Motor neuron (in vitro differentiated cells): ENCODE measurements around the gene KCNAB1. TPM values are rescaled to one million over a fixed set of nuclear protein-coding genes. Genes with fewer than 3 reads are reported as not detected.
A peak's percentile ranks its signal among the peaks of the same experiment; 100 is the strongest.
"Not testable (repeated sequence)": the region's sequence is repeated elsewhere in the genome, so short reads cannot be mapped to it uniquely, and the experiment has no call there.

Experiments
- ATAC-seq, 8 experiments: fragments of 200-7000 bp; cut with Tn5 transposase; replicated peaks in 6 of 8; 2 replicates each; pipeline ENCODE4 v1.8.0; 2021; ENCODE audit warnings: mild to moderate bottlenecking in 8 of 8, moderate library complexity in 8 of 8
- H3K27ac ChIP-seq, 2 donors: fragments of 250-450 bp; sonication (Bioruptor Pico); 2 replicates each; pipeline ENCODE4 v1.9.0; 2021; ENCODE audit warnings: antibody characterized with exemption in 2 of 2, mild to moderate bottlenecking in 2 of 2, moderate library complexity in 1 of 2
- H3K4me1 ChIP-seq, 2 donors: fragments of 250-450 bp; sonication (Bioruptor Pico); replicated peaks in 1 of 2; 2 replicates each; pipeline ENCODE4 v1.6.1; 2021; ENCODE audit warnings: antibody characterized with exemption in 2 of 2, mild to moderate bottlenecking in 2 of 2, moderate library complexity in 1 of 2
- H3K4me3 ChIP-seq, 5 donors: fragments of 250-450 bp; sonication (Bioruptor Pico); 2 replicates each; pipeline ENCODE4 v1.9.0; 2021; ENCODE audit warnings: antibody characterized with exemption in 5 of 5, mild to moderate bottlenecking in 5 of 5, moderate library complexity in 4 of 5
- WGBS, 10 experiments: fragments of 450-650 bp; shearing (Covaris generic); methylation state at CpG; one replicate each; pipeline ENCODE4 v1.0.0; 2022; 5-methylcytosine and 5-hydroxymethylcytosine counted together
- in situ Hi-C, 9 experiments: fragments of 400-800 bp; cut with MboI; loops; one replicate each; pipeline ENCODE4 v1.15.0; 2021; ENCODE audit warnings: low sequenced_read_pairs in 9 of 9, low pct_unique_long_range_greater_than_20kb in 2 of 9; ENCODE audit not compliant: unreplicated experiment in 9 of 9
- total RNA-seq, 8 experiments: library from RNA; unstranded; fragments of 300-600 nt; gene quantifications; 2 replicates each; pipeline versions ENCODE4 v1.2.3 to v1.2.4, GENCODE V29; 2022

The KCNAB1 gene
- total RNA-seq, 8 experiments from 2014 or later, result 1.7 to 4.8 (median 2.8) TPM

DNA sequence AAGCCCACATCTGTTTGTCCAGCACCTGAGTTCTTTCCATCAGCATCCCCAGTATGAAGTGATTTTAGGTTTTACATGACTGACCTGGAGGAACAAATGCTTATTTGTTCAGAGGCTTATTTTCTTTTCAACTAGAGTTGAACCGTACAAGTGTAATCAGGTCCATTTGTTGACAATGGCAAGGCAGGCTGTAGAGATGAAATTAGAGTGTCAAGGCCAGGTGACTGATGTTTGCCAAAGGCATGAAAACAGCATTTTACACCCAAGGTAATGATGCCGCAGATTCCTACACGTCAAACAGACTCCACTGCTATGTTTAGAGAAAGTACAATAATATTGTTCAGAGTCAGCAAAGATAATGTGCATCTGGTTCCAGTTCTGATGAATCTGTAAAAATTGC, 96.5 kb downstream of the KCNAB1 start:
- Histone ChIP-seq H3K4me3 (no peak overlapping the region), H3K4me1 (no peaks in the 10 kb centered on the region), H3K27ac (no peak overlapping the region)
- in situ Hi-C loops, result no loop called here
- WGBS, 10 experiments, result 14 to 100% (median 77%) methylated on average over 1 to 3 of the region's 3 CpGs; no CpG with 5 or more reads in 1 of the 10 experiments
- peak in 1 of 8 experiments; percentile 16 for ATAC-seq

DNA sequence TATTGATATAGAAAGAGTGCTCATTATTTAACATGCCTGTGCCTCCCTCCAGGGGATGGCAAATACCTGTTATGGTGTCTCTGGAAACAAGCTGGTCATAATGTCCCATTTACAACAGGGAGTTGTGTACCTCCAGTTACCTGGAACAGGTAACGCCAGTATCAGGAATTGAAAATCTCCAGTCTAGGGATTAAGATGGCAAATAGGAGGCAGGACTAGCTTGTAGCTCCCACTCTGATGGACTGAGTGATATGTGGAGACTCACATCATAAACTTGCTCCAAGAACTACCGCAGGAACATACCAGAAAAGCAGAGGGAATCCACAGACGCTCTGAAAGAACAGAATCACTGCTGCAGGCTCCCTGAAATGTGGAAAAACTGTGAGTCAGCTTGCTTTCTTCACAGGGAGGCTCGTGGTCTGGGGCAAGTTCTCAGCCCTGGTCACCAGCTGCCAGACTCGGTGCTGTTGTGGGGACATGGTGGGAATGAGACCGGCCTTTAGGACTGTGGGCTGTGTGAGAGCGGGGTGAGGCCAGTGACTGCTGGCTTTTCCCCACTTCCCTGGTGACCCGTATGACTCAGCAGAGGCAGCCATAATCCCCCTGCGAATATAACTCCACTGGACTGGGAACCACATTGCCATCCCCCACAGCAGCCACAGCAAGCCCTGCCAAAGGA, 97.4 kb downstream of the KCNAB1 start:
- H3K27ac ChIP-seq, result no peak overlapping the region
- in situ Hi-C loops, result no loop called here
- no peak overlapping the region for H3K4me3 ChIP-seq
- H3K4me1 ChIP-seq, result no peaks in the 10 kb centered on the region
- ATAC-seq, result peak in 2 of 8 experiments; percentile 11 to 46
- 50 to 100% (median 92%) methylated on average over 1 to 8 of the region's 9 CpGs; no CpG with 5 or more reads in 2 of the 10 experiments for WGBS, 10 experiments

DNA sequence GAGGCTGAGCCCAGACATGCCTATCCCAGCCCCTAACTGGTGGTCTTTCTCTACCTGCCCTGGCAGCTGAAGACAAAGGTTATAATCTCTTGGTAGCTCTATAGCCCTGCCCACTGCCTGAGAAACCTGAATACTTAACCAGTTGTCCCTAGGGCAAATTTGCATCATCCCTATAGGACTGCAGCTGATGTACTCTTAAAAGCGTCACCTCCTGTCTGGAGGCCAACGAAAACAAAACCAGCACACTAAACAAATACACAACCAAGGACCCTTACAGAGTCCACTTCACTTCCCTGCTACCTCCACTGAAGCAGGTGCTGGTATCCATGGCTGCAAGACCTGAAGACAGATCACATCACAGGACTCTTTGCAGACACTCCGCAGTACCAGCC, 98.0 kb downstream of the KCNAB1 start:
- peak in 2 of 8 experiments; percentile 20 to 49 for ATAC-seq
- in situ Hi-C loops, result no loop called here
- 35 to 100% (median 89%) methylated on average over 1 to 2 of the region's 3 CpGs; no CpG with 5 or more reads in 2 of the 10 experiments for WGBS, 10 experiments
- no peaks in the 10 kb centered on the region for H3K4me1 ChIP-seq
- no peak overlapping the region for H3K4me3 ChIP-seq
- H3K27ac ChIP-seq, result no peak overlapping the region

DNA sequence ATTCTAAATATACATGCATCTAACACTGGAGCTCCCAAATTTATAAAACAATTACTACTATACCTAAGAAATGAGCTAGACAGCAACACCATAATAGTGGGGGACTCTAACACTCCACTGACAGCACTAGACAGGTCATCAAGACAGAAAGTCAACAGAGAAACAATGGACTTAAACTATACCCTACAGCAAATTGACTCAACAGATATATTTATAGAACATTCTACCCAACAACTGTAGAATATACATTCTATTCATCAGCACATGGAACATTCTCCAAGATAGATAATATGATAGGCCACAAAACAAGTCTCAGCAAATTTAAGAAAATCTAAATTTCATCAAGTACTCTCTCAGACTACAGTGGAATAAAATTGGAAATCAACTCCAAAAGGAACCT, 102.0 kb downstream of the KCNAB1 start:
- ATAC-seq, H3K4me3 ChIP-seq, in situ Hi-C loops, H3K4me1 ChIP-seq, H3K27ac ChIP-seq: not testable (repeated sequence)

DNA sequence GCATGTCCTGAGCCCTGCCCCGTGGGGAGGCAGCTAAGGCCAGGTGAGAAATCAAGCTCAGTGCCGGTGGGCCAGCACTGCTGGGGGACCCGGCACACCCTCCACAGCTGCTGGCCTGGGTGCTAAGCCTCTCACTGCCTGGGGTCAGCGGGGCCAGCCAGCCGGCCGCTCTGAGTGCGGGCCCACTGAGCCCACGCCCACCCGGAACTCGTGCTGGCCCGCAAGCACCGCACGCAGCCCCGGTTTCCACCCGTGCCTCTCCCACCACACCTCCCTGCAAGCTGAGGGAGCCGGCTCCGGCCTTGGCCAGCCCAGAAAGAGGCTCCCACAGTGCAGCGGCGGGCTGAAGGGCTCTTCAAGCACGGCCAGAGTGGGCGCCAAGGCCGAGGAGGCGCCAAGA, 103.7 kb downstream of the KCNAB1 start:
- H3K4me1 ChIP-seq, H3K27ac ChIP-seq, ATAC-seq, in situ Hi-C loops, H3K4me3 ChIP-seq: not testable (repeated sequence)
- 83 to 100% (median 90%) methylated on average over 1 to 12 of the region's 23 CpGs; no CpG with 5 or more reads in 5 of the 10 experiments for WGBS, 10 experiments

DNA sequence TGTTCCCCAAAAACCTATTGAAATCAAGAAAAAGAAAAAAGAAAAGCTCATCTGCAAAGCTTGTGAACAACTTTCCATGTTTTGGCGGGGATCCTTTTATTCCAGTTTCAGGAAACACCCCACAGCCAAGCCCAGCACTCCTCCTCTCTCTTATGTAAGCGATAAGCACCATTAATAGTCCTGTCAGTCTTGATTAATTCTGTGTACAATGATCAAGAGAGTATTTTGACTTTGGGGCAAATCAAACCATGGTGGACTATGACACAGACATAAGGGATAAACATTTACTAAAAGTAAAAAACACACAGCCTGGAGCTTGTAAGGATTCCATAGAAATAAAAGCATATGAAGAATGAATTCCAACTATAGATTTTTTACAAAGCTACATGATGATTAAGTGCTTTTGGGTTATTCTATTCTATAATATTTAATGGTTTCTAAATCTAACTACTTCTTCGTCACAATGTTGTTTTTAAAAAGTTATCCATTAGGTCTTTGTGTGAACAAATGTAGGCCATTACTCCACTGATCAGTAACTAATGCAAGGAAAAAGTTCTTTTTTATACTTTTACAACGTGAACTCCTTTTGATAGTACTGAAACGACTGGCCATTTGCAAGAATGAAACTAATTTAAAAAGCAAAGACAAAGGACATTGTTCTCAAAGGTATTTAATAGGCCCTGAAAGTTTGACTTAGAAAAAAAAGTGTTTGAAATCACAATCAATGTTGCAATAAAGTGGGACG, 106.5 kb downstream of the KCNAB1 start:
- Histone ChIP-seq H3K27ac (no peak overlapping the region), H3K4me1 (peaks cover 4 to 5% of the 10 kb centered on the region in 2 donors), H3K4me3 (no peak overlapping the region)
- 33 to 100% (median 51%) methylated on average over 1 to 6 of the region's 6 CpGs for WGBS, 10 experiments
- in situ Hi-C loops, result no loop called here
- ATAC-seq, result no peak

DNA sequence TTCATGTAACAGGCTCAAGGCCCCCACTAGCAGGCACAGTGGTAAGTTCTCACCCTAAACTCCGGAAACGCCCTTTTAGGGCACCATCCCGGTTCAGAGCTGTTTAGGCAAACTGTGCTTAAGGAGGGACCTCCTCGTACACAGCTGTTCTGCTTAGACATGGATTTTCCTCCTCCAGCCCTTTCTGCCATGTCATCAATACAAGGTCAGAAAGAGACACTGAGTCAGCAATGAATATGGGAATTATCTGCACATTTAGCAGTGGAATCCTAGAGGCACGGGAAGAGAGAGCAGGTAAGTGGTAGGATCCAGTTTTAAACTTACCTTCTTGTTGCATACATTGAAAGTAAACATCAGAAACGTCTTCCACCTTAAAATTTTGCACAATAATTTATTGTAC, 107.3 kb downstream of the KCNAB1 start:
- Histone ChIP-seq H3K4me1 (peaks cover 4 to 5% of the 10 kb centered on the region in 2 donors), H3K4me3 (no peak overlapping the region), H3K27ac (no peak overlapping the region)
- no peak for ATAC-seq
- 0 to 84% (median 77%) methylated on average over 1 to 5 of the region's 6 CpGs; no CpG with 5 or more reads in 2 of the 10 experiments for WGBS, 10 experiments
- in situ Hi-C loops, result no loop called here

DNA sequence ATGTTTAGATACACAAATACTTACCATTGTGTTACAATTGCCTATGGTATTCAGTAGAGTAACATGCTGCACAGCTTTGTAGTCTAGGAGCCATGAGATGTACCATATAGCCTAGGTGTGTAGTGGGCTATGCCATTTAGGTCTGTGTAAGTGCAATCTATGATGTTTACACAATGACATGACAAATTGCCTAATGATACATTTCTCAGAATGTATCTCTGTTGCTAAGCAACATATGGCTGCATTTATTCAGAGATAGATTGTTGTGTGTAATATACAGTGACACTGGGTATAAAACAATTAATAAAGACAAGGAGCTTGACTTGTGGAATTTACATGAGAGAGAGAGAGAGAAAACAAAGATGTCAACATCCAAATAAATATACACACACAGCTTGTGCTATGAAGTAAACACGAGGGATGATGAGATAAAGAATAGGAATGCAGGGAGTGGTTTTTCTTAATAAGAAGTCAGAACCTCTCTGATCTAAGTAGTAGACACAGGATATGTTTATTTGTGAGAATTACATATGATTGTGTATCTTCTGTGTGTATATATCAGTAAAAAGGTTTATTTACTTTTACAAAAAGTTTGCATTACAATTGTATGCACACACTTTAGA, 110.0 kb downstream of the KCNAB1 start:
- 14 to 57% (median 45%) methylated on average over 1 of the region's 1 CpG; no CpG with 5 or more reads in 4 of the 10 experiments for WGBS, 10 experiments
- peak in 7 of 8 experiments; percentile 67 to 81 (median 75) for ATAC-seq
- Histone ChIP-seq H3K4me1 (peaks cover 4 to 5% of the 10 kb centered on the region in 2 donors), H3K27ac (no peak overlapping the region), H3K4me3 (no peak overlapping the region)
- in situ Hi-C loops, result no loop called here

DNA sequence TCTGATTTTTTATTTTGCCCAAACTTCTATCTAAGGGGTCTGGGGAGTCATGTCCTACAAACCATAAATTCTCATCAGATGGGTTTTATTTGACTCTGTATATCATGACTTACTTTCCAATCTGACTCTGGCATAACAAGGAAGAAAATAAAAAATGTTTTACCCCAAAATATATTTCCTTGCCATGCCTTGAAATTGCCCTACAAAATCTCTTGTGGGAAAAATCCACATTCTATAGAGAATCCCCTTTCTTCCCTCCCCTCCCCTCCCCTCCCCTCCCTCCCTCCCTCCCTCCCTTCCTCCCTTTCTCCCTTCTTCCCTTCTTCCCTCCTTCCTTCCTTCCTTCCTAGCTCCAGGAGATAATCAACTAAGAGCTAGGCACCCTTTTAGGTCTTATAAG, 110.8 kb downstream of the KCNAB1 start:
- H3K27ac ChIP-seq, in situ Hi-C loops, H3K4me3 ChIP-seq, H3K4me1 ChIP-seq, ATAC-seq: not testable (repeated sequence)

DNA sequence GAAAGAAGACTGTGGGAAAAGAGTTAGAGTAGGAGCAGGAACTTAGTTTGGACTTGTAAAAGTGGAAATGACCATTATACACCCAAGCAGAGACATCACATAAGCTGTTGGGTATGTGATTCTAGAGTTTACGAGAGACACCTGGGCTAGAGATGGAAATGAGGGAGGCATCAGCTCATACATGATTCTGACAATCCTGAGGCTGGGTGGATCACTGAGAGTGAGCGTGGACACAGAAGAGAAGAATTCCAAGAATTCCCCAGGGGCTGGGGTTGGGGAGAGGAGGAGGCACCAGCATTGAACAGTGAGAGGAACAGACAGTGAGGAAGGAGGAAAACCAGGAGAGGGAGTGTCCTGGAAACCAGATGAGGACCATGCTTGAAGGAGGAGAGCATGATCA, 113.5 kb downstream of the KCNAB1 start:
- H3K4me1 ChIP-seq, result peaks cover 4 to 5% of the 10 kb centered on the region in 2 donors
- H3K4me3 ChIP-seq, result no peak overlapping the region
- ATAC-seq, result peak in 2 of 8 experiments; percentile 76 to 83
- no peak overlapping the region for H3K27ac ChIP-seq
- in situ Hi-C loops, result no loop called here
- 33 to 100% (median 54%) methylated on average over 1 to 2 of the region's 2 CpGs; no CpG with 5 or more reads in 2 of the 10 experiments for WGBS, 10 experiments

DNA sequence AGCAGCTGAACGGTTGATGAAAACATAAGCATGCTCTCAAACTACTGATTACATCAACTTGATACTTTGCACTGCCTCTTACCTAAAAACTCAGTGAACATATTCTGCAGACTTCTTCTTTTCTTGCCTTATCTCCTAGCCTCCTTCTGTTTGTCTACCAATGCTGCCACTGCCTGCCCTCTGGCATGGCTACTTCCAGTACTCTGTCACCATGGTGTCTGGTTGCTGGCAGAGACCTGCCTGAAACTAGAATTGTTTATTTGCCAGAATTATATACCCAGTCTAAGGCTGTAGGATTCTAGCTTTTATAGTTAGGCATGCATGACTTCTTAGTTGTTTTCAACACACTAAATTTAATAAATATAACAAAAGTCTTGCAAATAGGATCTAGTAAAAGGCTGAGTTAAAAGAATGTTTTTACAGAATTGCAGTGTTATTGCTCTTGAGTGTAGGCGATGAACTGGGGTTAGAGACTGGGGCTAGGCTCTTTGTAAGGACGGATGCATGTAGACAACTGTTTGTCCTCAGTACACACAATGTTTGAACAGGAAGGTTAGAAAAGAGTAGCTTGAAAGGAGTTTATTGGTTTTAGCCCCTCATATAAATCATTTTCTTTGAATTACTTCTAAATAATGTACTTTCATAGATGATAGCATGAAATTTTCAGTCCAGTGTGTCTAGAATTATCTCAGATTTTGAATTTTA, 116.3 kb downstream of the KCNAB1 start:
- WGBS, 10 experiments, result 61 to 100% (median 79%) methylated on average over 2 to 3 of the region's 3 CpGs; no CpG with 5 or more reads in 1 of the 10 experiments
- Histone ChIP-seq H3K4me1 (no peaks in the 10 kb centered on the region), H3K27ac (no peak overlapping the region), H3K4me3 (no peak overlapping the region)
- in situ Hi-C loops, result no loop called here
- ATAC-seq, result peak in 1 of 8 experiments; percentile 97

DNA sequence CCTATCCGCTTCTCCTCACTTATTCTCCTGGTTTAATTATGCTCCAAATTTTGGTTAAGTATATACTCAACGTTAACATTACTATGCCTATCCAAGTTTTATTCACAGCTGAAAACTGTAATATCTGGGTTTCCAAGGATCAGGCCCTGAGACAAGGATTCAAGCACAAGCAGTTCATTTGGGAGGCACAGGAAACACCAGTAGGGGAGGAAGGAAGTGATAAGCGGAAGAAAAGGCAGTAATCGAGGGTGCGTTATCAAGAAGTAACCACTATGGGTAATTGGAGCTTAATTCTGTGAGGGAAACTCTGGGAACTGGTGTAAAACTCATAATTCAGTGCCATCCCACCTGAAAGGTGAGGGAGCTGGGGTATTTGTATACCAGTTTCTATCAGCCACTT, 120.3 kb downstream of the KCNAB1 start:
- ATAC-seq, result no peak
- in situ Hi-C loops, result no loop called here
- 73 to 100% (median 90%) methylated on average over 2 to 5 of the region's 5 CpGs; no CpG with 5 or more reads in 2 of the 10 experiments for WGBS, 10 experiments

More for the DNA sequence above, 120.3 kb downstream of the KCNAB1 start:
- H3K4me1 ChIP-seq, result no peaks in the 10 kb centered on the region
- no peak overlapping the region for H3K27ac ChIP-seq
- no peak overlapping the region for H3K4me3 ChIP-seq
